ENCODE results near the gene IGFBP1. TPM values are rescaled to one million over a fixed set of nuclear protein-coding genes. Genes with fewer than 3 reads are reported as not detected.
A peak's percentile ranks its signal among the peaks of the same experiment; 100 is the strongest.

Gene IGFBP1
- total and polyA plus RNA-seq, 2 of the 13 experiments (the other 11 are each of a cell fraction or from before 2014, with no cell fraction given), result 5.4 to 885 TPM

DNA sequence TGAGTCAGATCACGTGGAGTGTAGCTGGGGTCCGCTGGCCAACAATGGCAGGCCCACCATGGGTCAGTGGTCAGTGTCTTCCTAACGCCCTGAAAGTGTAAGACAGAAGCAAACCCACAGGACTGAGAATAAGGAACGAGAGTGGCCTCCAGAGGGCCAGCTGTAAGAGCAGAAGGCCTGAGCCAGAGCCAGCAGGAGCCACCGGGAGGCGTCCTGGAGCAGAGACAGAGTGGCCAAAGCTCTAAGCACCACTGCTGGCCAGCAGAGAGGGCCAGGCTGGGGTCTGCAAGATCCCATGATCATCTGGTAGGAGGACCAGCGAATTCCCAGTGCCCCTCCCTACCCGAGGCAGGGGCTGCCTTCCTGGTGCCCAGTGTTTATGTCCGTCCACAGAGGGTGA lies 24.6 kb upstream of the IGFBP1 start:
- Histone ChIP-seq H2AFZ (ENCODE audit: low read length) (no peak overlapping the region), H3K4me3 (replicated peaks in 1 of 3; ENCODE audit: insufficient read depth in 1 of 3, low read depth in 2 of 3, low read length in 3 of 3) (peak overlapping the region in 1 of 3 experiments; percentile 13; a peak in 1 of 6 replicates), H3K36me3 (replicated peaks in 1 of 2; ENCODE audit: control insufficient read depth in 1 of 2, insufficient read depth in 2 of 2, low read length in 2 of 2) (no peaks in the 10 kb centered on the region), H3K9ac (ENCODE audit: insufficient read depth, low read depth, low read length) (no peak overlapping the region), H3K79me2 (ENCODE audit: insufficient read depth, low read length) (no peaks in the 10 kb centered on the region), H3K27ac (ENCODE audit: extremely low read length, insufficient read depth, low read length) (no peak overlapping the region), H3K4me1 (ENCODE audit: insufficient read depth, low read length) (peaks cover 64% of the 10 kb centered on the region), H3K9me3 (ENCODE audit: low read length) (no peaks in the 10 kb centered on the region; the same call in 1 of the 2 replicates), H3K27me3 (ENCODE audit: control insufficient read depth in 1 of 2, insufficient read depth in 2 of 2, low read length in 2 of 2) (peaks cover 3 to 33% of the 10 kb centered on the region in 2 experiments; a peak in 4 of 5 replicates), H4K20me1 (ENCODE audit: insufficient read depth, low read length) (no peaks in the 10 kb centered on the region), H3K4me2 (ENCODE audit: low read depth, low read length) (peak overlapping the region; percentile 50; the same call in 1 of the 2 replicates)
- FAIRE-seq (no peak), DNase-seq (ENCODE audit: low spot score) (peak; percentile 23), ATAC-seq (peak; percentile 90)
- ChIA-PET CTCF (ENCODE audit: low intra/inter-chr PET ratio, low total read pairs) (interaction anchor here (0.8 to 1.6 kb wide), 3 partner anchors 9 to 54 kb away, joined by 3 to 5 read pairs (median 3); partner anchors contain the start of gene CCDC201), POLR2A (interaction anchor here (1.3 to 3.6 kb wide), 5 partner anchors 18 to 31 kb away, joined by 3 to 49 read pairs (median 12); partner anchors contain the start of gene IGFBP1)
- intact Hi-C loops (cut with micrococcal nuclease; ENCODE audit: unreplicated experiment) (no loop called here), in situ Hi-C loops (cut with HindIII; ENCODE audit: extremely low pct_ligation_motif_present, low pct_unique_long_range_greater_than_20kb) (loop anchor here (5.0 kb wide), 1 partner anchor 201 kb away; no protein-coding TSS in a partner anchor)
- 34% methylated on average over 2 of the region's 9 CpGs for WGBS (ENCODE audit: low lambda C conversion rate)
- BruUV-seq (replicated peaks), result no TSS peak
- TF ChIP-seq SMAD1 (CRISPR knock-in tag; IDR thresholded peaks at IDR 0.05; ENCODE audit: borderline replicate concordance, low read depth) (no peak), ZBTB7A (CRISPR knock-in tag; IDR thresholded peaks at IDR 0.05) (no peak), CC2D1A (CRISPR knock-in tag; IDR thresholded peaks at IDR 0.05) (no peak), POGK (CRISPR knock-in tag; conservative IDR thresholded peaks at IDR 0.05) (no peak), NR2F2 (IDR thresholded peaks at IDR 0.05; ENCODE audit: borderline replicate concordance, low read depth) (no peak), CEBPG (CRISPR knock-in tag; IDR thresholded peaks at IDR 0.05) (no peak), ZNF205 (CRISPR knock-in tag; IDR thresholded peaks at IDR 0.05) (no peak), FLYWCH1 (CRISPR knock-in tag; IDR thresholded peaks at IDR 0.05) (no peak), GTF3A (CRISPR knock-in tag; conservative IDR thresholded peaks at IDR 0.05) (no peak), TBL1XR1 (IDR thresholded peaks at IDR 0.05; ENCODE audit: borderline replicate concordance, low read length, partially characterized antibody) (no peak), CBX2 (IDR thresholded peaks at IDR 0.05; ENCODE audit: low read depth, low read length) (no peak), CBX2 (CRISPR knock-in tag; IDR thresholded peaks at IDR 0.05; ENCODE audit: low read depth) (no peak), LCORL (IDR thresholded peaks at IDR 0.05) (no peak), LCORL (CRISPR knock-in tag; IDR thresholded peaks at IDR 0.05) (0 out of 2 replicates have a peak, but pooled peaks have one; percentile 35), MED1 (CRISPR knock-in tag; IDR thresholded peaks at IDR 0.05) (peak; percentile 44; the same call in 1 of the 2 replicates)
- TF ChIP-seq, protein P1, sequence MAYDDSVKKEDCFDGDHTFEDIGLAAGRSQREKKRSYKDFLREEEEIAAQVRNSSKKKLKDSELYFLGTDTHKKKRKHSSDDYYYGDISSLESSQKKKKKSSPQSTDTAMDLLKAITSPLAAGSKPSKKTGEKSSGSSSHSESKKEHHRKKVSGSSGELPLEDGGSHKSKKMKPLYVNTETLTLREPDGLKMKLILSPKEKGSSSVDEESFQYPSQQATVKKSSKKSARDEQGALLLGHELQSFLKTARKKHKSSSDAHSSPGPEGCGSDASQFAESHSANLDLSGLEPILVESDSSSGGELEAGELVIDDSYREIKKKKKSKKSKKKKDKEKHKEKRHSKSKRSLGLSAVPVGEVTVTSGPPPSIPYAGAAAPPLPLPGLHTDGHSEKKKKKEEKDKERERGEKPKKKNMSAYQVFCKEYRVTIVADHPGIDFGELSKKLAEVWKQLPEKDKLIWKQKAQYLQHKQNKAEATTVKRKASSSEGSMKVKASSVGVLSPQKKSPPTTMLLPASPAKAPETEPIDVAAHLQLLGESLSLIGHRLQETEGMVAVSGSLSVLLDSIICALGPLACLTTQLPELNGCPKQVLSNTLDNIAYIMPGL (CRISPR knock-in tag; IDR thresholded peaks at IDR 0.05; ENCODE audit: borderline replicate concordance in 1 of 2, low read depth in 1 of 2), result peak in 1 of 2 experiments; percentile 70; a peak in 1 of 4 replicates
- TF ChIP-seq, protein P2, sequence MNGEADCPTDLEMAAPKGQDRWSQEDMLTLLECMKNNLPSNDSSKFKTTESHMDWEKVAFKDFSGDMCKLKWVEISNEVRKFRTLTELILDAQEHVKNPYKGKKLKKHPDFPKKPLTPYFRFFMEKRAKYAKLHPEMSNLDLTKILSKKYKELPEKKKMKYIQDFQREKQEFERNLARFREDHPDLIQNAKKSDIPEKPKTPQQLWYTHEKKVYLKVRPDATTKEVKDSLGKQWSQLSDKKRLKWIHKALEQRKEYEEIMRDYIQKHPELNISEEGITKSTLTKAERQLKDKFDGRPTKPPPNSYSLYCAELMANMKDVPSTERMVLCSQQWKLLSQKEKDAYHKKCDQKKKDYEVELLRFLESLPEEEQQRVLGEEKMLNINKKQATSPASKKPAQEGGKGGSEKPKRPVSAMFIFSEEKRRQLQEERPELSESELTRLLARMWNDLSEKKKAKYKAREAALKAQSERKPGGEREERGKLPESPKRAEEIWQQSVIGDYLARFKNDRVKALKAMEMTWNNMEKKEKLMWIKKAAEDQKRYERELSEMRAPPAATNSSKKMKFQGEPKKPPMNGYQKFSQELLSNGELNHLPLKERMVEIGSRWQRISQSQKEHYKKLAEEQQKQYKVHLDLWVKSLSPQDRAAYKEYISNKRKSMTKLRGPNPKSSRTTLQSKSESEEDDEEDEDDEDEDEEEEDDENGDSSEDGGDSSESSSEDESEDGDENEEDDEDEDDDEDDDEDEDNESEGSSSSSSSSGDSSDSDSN (CRISPR knock-in tag; IDR thresholded peaks at IDR 0.05), result peak; percentile 18; the same call in 1 of the 2 replicates
- TF ChIP-seq, protein P3, sequence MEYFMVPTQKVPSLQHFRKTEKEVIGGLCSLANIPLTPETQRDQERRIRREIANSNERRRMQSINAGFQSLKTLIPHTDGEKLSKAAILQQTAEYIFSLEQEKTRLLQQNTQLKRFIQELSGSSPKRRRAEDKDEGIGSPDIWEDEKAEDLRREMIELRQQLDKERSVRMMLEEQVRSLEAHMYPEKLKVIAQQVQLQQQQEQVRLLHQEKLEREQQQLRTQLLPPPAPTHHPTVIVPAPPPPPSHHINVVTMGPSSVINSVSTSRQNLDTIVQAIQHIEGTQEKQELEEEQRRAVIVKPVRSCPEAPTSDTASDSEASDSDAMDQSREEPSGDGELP (IDR thresholded peaks at IDR 0.05; ENCODE audit: borderline replicate concordance, low read depth), result peak; percentile 21; the same call in 1 of the 2 replicates

Measured in HepG2 (cell line).